Measurements from ENCODE around the gene TXNRD1.

GRCh38 chr12:104319918-104320626, 104.5 kb downstream of the TXNRD1 start:
- TF ChIP-seq CTCF (IDR thresholded peaks at IDR 0.05; ENCODE audit: insufficient read depth, low read length) = no peak
- TF ChIP-seq REST (IDR thresholded peaks at IDR 0.05; ENCODE audit: insufficient replicate concordance, low read depth) = no peak
- TF ChIP-seq GABPA (IDR thresholded peaks at IDR 0.05; ENCODE audit: low read depth) = no peak
- TF ChIP-seq POLR2AphosphoS5 (IDR thresholded peaks at IDR 0.05; ENCODE audit: low read depth) = no peak
- no peak for TF ChIP-seq SPI1 (IDR thresholded peaks at IDR 0.05; ENCODE audit: borderline replicate concordance, low read depth)

Data from HL-60 (cell line).